Esophagus mucosa (tissue), 1 donor: ENCODE data around the gene SUGCT. TPM values are rescaled to one million over a fixed set of nuclear protein-coding genes. Genes with fewer than 3 reads are reported as not detected.
"Not testable (repeated sequence)": the region's sequence is repeated elsewhere in the genome, so short reads cannot be mapped to it uniquely, and the experiment has no call there.

Experiments used
- ATAC-seq: fragments of 200-7000 bp; cut with Tn5 transposase; one replicate; pipeline ENCODE4 v1.9.1; 2020
- total RNA-seq: library from RNA; stranded (reverse); gene quantifications from one replicate; pipeline ENCODE4 v1.2.4, GENCODE V29; 2023
- donor health status: DM: yes; HTN: yes; CAD: no.

Gene SUGCT
- total RNA-seq, 1 donor from 2014 or later = 8.2 TPM

DNA sequence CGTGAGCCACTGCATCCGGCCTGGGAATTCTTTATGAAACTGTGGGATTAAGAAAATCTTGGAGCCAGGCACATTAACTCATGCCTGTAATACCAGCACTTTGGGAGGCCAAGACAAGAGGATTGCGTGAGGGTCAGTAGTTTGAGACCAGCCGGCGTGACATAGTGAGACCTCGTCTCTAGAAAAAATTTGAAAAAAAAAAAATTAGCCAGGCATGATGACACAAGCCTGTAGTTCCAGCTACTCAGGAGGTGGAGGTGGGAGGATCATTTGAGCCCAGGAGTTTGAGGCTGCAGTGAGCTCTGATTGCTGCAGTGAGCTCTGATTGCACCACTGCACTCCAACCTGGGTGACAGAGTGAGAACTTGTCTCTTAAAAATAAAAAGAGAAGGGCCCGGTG, 69.8 kb downstream of the SUGCT start:
- no peak for ATAC-seq

DNA sequence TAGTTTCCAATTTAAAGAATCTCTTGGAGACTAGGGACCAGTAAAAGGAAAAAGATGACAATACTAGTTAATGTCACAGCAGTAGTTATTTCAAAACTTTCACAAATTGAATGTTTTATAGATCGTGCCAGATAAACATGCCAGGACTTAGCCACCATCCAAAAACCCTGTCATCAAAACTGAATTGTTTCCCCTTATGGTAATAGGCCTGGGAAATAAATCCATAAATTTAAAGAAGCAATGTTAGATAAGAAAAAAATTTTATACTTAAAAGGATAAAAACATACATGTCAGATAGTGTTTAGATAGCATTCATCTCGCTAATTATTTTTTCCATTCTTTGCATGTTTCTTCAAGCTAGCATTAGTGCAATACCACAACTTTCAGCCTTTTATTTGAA, 71.2 kb downstream of the SUGCT start:
- ATAC-seq = no peak

DNA sequence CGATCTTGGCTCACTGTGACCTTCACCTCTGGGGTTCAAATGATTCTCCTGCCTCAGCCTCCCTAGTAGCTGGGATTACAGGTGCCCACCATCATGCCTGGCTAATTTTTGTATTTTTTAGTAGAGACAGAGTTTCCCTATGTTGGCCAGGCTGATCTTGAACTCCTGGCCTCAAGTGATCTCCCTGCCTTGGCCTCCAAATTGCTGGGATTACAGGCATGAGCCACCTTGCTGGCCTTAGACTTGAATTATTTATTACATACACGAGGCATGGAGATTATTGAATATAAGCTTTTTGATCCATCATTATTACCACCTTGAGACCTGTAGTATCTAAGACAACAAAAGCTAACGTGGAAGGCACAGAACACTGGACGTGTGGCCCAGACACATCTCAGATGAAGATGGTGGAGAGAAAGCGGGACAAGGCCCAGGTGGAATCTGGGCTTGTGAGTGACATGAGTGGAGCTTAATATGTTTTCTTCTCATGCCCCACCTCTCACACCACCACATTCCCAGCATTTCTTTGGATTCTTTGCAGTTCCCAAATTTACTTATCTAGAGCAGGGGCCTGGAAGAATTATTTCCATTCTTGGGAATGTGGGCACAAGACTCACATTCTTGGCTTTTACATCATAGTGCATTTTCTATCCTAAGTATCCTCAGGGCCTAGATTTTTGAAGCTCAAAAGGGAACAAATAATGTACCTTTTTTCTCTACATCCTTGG, 76.6 kb downstream of the SUGCT start:
- no peak for ATAC-seq

DNA sequence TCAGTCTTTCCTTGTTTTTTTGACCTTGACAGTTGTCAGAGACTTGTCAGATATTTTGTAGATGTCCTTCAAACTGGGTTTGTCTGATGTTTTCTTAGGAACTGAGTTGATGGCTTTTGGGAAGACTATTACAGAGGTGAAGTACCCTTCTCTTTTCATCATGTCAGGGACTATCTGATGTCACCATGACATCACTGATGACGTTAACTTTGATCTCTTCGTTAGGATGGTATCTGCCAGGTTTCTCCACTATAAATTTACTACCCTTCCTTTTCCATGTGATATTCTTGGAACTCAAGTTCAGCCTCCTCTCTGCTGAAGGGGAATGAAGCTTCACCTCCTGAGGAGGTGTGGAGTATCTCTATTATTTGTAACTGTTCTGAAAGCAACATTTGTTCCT, 78.5 kb downstream of the SUGCT start:
- ATAC-seq = no peak

DNA sequence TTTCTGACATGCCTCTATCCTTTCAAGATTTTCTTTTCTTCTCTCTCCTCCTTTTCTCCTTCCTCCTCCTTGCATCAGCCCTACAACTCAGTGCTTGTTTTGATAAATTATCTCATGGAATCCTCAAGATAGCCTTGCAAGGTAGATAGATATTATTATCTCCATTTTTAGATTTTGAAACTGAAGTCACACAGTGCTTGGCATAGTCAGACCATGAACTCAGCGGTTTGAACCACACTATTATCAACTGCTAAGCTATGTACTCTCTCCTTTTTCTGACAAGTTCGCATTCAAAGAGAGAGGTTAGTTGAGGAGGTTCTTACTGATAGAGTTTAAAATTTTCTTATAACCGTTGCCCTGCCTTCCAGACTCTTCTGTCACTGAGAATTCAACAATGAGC, 79.1 kb downstream of the SUGCT start:
- no peak for ATAC-seq

DNA sequence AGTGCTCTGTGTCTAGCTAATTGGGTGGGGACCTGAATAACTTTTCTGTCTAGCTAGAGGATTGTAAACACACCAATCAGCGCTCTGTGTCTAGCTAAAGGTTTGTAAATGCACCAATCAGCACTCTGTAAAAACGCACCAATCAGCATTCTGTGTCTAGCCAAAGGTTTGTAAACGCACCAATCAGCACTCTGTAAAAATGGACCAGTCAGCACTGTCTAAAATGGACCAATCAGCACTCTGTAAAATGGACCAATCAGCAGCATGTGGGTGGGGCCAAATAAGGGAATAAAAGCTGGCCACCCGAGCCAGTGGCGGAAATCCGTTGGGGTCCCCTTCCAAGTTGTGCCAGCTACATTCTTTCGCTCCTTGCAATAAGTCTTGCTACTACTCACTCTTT, 83.8 kb downstream of the SUGCT start:
- ATAC-seq = not testable (repeated sequence)

DNA sequence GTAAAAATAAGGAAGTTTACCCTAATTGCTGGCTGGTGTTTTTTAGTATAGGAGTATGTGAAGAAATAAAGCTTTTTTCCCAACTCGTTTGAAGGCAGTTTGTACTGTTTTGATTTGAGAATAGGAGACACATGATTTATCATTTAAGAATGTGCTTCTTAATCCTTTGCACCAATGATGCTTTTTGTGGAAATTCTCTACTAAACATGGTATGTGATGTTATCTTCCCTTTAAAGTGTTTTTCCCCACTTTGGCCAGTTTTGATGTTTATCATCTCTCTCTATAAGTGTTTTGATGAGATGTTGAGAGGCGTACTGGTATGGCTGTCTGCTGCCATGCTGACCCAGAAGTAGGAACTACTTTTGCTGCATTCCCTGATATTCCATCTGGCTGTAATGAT, 85.1 kb downstream of the SUGCT start:
- ATAC-seq = no peak

DNA sequence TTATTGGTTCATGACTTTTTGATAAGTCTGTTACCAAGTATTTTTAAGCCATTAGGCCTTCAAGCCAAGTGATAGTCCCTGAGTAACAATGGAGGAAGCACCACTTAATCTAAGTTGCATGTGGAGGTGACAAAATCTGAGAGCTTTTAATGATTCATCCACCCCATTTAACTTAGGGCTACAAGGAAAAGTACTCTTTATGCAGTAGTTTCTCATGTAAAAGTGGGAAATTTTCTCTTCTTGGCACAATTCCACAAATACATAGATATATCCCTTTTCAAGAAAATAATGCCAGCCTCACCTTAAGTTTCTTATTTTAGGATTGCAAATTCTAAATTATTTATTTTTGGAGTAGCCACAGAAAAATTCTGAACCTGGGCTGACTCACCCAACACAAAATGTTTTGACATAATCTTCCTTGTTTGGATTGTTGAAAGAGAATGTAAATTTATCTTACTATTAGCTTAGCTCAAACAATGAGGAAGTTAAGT, 85.7 kb downstream of the SUGCT start:
- no peak for ATAC-seq

DNA sequence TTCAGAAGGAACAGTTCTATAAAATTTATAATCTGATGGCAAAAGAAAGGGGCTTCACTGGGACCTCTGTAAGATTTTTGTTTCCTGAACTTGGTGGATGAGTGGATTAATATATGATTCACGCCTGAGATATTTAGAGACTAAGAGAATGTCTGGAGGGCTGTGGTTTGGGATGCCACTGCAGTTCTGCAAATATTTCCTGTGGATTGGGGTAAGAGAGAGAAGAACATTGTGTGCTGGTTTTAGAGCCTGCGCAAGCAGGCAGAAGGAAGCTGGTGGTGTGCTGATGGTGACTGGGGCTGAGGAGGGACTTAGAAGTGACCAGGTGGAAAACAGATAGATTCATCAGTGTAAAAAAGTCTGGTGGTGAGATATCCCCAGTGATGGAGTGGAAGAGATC, 87.0 kb downstream of the SUGCT start:
- ATAC-seq = no peak

DNA sequence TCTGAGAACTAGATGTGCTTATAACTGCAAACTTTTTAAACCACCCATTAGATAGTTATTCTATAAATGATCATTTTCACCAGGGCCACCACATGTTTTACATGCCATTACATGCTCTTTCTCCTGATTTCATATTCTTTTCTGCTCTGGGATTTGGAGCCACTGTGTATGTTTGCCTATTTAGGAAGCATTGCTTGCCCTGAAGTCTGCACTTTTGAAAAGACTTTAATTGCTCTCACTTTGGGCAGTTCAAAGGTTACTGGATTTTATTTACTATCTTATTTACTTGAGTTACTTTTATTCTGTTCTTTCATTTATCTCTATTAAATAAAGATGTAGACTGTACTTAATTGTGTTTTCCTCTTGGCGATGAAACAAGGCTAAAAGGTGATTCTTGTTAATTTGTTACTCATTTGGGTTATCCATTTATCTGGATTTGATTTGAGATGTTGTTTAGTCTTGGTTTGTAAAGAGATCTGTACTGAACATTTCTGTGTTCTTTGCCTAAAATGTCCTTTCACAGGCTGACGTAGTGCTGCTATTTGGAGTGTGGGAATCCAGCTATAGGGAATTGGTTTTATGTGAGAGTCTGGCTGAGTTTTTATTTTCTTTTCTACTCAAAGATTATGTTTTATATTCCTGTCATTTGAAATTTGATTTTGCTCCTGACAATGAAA, 88.8 kb downstream of the SUGCT start:
- no peak for ATAC-seq

DNA sequence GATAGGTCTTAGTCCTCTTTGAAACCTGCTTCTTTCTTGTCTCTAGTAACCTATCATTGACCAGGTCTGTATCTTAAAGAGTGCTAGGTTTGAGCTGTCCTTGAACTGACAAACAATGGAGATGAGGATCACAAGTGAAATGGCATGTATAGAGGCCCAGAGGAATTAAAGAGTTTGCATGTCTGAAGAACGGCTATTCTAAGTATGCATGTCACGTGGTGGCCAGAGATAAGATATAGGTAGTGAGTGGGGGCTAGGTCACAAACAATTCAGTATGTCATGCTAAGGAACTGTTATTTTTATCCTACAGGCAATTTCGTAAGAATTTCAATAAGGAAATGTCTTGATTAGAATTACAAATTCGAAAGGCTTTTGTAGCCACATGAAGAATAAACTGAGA, 95.3 kb downstream of the SUGCT start:
- ATAC-seq = no peak

DNA sequence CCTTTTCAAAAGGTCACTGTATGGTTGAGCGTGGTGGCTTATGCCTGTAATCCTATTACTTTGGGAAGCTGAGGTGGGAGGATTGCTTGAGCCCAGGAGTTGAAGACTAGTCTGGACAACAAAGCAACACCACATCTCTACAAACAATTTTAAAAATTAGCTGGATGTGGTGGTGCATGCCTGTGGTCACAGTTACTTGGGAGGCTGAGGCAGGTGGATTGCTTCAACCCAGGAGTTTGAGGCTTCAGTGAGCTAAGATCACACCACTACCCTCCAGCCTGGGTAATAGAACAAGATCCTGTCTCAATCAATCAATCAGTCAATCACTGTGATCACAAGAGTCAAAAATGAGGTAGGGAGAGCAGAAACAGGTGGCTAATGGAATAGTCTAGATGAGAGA, 97.0 kb downstream of the SUGCT start:
- ATAC-seq = no peak

DNA sequence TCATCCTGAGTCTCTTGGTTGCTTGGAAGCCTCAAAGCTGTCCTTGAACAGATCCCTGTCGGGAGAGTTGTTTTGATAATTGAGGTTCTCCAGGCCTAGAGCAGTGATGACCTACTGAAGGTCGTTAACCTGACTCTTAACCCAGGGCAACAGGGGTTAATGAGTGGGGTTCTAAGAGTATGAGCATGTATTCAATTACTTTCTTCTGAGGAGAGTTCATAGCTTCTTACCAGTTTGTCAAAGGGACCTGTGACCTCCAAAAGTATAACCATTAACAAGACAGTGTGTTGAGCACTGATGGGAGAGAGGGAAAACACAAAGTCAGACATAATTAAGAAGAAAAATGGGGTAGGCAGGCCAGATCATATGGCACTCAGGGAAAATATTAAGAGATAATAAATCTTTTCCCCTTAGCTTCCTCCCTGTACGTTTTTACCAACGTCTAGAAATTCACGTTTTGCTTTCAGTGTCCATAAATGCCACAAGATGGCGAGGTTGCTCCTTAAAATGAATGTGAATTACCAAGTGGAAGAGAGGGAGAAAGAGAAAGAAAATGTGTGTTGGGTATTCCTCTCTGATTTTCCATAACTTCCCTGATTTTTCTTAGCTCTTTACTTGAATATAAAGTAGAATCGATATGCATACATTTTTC, 97.6 kb downstream of the SUGCT start:
- ATAC-seq = no peak

DNA sequence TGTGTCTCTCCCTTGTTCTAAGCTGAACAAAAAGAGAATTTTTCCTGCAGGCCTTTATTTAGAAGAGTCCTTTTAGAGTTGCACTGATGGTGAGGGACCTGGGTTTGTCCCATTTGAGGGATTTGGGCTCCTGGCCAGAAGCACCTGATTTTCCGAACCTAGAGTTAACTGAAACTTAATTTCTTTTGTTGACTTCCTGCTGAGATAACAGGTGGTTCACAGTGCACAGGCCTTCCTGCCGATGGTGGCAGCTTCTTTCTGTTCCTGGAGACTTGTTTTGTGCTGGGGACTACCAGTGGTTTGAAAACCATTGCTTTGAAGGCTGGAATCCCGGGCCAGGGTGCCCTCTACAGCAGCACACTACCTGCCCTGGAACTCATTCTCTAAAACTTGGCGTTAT, 99.2 kb downstream of the SUGCT start:
- ATAC-seq = no peak

DNA sequence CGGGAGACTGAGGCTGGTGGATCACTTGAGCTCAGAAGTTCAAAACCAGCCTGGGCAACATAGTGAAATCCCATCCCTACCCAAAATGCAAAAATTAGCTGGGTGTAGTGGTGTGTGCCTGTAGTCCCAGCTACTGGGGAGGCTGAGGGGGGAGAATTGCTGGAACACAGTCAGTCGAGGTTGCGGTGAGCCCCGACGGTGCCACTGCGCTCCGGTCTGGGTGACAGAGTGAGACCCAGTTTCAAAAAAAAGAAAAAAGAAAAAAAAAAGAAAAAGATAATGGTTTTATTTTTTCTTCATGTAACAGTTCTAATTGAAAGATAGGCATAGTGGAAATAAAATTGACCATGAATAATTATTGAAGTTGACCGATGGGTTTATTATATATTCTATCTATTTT, 99.9 kb downstream of the SUGCT start:
- ATAC-seq = no peak

DNA sequence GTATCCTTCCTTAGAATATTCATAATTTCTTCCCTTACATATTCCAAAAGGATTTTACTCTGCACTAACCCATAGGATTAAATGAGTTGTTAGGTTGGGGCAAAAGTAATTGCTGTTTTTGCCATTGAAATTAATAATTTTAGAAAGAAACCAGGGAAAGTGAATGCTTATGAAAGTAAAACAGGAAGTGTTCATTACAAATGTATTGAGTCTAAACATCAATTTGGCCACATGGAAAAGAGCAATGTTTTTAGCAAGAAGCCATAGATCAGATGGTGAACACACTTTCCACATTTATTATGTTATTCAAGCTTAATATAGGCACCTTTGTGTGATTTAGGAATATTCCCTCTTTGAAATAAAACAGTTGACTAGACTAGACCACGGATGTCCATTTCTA, 102.9 kb downstream of the SUGCT start:
- ATAC-seq = no peak

DNA sequence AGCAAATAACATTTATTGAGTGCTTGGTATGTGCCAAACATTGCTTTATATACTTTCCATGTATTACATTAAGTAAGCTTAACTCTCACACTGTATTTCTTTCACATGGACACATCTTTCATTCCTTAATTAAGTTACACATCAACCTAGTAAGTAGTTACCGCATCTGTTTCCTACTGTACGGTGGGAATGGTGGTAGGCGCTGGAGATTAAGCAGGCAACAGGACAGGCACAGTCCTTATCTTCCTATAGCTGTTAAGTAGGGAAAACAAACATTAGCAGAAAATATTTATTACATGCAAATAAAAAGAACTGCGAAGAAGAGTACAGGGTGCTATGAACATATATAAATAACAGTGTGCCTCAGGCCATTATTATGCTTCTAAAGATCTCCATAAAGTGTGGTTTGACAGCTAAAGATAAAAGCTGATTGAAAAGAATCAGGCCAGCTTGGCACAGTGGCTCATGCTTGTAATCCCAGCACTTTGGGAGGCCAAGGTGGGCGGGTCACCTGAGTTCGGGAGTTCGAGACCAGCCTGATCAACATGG, 105.0 kb downstream of the SUGCT start:
- no peak for ATAC-seq

DNA sequence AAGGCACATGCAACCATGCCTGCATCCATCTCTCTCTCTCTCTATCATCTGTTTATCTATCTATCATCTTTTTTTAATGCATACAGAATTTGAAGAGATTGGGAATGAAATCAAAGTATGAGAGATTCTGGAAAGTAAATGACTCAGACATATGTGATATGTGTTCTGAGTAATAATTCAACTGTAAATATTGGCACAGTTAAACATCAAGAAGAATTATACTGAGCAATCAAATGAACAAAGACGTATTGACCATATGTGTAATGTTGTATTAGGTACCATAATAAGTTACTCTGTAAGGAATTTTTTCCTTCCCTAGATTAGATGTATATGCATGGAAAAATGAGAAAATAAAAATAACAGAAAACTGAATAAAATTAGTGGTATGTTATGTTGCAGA, 108.3 kb downstream of the SUGCT start:
- no peak for ATAC-seq

DNA sequence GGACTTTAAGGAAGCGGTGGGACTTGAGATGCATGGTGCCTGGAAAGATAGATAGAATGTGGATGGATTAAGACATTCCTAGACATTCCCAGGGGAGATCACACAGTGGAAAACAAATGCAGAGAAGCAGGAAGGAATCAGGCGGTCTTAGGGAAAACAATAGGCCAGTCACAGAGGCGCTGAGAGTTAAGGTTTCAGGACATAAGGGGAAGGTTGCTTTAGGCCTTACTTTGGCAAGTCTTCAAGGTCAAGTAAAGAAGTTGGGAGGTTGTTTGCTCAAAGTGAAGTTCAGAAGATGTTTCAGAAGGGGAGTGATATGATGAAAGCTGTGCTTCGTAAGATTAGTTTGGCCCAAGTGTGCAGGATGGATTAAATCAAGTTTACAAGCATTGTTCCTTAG, 109.4 kb downstream of the SUGCT start:
- ATAC-seq = no peak

DNA sequence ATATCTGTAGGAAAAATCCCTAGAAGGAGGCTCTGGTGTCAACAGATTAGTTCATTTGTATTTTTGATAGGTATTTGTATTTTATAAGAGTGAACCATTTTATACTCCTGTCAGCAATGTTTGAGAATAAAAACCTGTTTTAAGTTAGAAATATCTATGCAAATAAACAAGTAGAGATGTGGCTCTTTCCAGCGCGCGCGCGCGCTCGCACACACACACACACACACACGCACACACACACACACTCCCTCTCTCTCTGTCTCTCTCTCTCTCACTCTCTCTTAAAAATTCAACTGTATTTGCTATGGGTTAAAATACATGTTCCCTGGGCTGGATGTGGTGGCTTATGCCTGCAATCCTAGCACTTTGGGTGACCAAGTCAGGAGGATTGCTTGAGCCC, 113.9 kb downstream of the SUGCT start:
- ATAC-seq = no peak

DNA sequence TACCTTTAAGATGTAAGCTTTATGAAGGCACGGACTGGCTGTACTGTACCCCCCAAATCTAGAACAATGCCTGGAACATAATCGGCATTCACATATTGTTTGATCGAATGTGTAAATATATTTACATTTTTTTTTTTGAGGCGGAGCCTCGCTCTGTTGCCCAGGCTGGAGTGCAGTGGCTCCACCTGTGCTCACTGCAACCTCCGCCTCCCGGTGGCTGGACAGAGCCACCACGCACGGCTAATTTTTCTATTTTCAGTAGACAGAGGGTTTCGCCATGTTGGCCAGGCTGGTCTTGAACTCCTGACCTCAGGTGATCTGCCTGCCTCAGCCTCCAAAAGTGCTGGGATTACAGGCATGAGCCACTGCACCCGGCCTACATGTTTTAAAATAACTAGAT, 118.6 kb downstream of the SUGCT start:
- not testable (repeated sequence) for ATAC-seq

DNA sequence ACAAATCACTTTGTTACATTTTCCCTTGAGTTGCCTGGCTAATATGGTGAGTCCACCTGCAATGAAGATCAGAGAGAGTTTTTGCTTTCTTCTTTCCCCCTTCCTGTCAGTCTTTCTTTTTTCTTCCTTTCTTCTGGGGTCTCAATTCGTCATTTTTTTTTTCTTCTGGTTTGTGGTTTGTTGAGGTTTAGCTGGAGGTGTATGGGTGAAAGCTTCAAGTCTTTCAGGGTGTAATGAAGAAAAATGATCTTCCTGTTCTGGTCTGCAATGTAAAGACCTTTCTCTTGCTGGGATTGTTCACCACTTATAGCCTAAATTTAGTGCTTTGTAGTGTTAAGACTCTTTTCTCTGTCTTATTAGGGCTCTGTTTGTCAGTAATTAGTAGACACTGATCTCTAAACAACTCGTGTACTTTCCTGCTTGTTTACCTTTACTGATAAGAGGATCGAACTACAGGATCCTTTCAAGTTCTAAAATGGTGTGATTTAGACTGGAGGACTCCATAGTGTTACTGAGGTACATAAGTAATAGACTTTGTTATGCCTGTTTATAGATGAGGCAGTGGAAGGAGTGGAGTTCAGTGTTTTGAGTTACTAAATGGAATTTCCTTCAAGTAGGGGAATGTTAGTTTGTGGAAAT, 129.1 kb downstream of the SUGCT start:
- no peak for ATAC-seq

DNA sequence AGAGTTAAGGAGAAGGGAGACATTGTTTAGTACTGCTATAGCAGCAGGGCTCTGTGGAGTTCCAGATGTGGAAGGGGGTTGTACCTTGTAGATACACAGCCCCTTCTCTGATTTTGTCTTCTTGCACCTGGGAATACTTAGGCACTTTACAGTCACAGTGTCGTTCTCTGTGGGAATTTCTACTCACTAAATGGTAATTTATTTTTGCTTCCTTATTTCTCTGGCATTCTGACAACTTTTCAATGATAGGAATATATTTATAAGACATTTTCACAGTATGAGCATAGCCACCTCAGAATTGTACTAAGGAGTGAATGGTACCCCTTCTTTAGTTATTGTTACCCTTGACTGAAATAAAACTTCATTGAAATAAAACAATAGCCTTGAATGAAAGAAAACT, 132.8 kb downstream of the SUGCT start:
- ATAC-seq = no peak
